ENCODE measurements around the gene CSNK2B.

Gene CSNK2B

GRCh38 chr6:31630177-31630934, 35.5 kb upstream of the CSNK2B start:
- Histone ChIP-seq H3K27me3 (ENCODE audit: control insufficient read depth, insufficient read depth, low read length) (no peaks in the 10 kb centered on the region), H3K4me3 (ENCODE audit: low read length) (no peak overlapping the region), H3K9ac (ENCODE audit: low read length) (no peak overlapping the region), H3K36me3 (ENCODE audit: control insufficient read depth, insufficient read depth, low read length) (peaks cover 73% of the 10 kb centered on the region), H3K4me1 (ENCODE audit: control insufficient read depth, insufficient read depth, low read length) (no peaks in the 10 kb centered on the region), H3K27ac (ENCODE audit: low read depth, low read length) (no peak overlapping the region)

GRCh38 chr6:31631209-31631608, 34.7 kb upstream of the CSNK2B start:
- H3K36me3 ChIP-seq (ENCODE audit: control insufficient read depth, insufficient read depth, low read length), result peaks cover 73% of the 10 kb centered on the region
- no peak overlapping the region for H3K9ac ChIP-seq (ENCODE audit: low read length)

GRCh38 chr6:31631681-31632278, 34.1 kb upstream of the CSNK2B start:
- H3K9ac ChIP-seq (ENCODE audit: low read length), result no peak overlapping the region
- H3K36me3 ChIP-seq (ENCODE audit: control insufficient read depth, insufficient read depth, low read length), result peaks cover 72% of the 10 kb centered on the region
- H3K4me1 ChIP-seq (ENCODE audit: control insufficient read depth, insufficient read depth, low read length), result no peaks in the 10 kb centered on the region
- H3K27ac ChIP-seq (ENCODE audit: low read depth, low read length), result no peak overlapping the region
- H3K27me3 ChIP-seq (ENCODE audit: control insufficient read depth, insufficient read depth, low read length), result no peaks in the 10 kb centered on the region
- H3K4me3 ChIP-seq (ENCODE audit: low read length), result no peak overlapping the region

More at GRCh38 chr6:31631209-31631608, 34.7 kb upstream of the CSNK2B start:
- no peaks in the 10 kb centered on the region for H3K4me1 ChIP-seq (ENCODE audit: control insufficient read depth, insufficient read depth, low read length)
- H3K27ac ChIP-seq (ENCODE audit: low read depth, low read length), result no peak overlapping the region
- no peaks in the 10 kb centered on the region for H3K27me3 ChIP-seq (ENCODE audit: control insufficient read depth, insufficient read depth, low read length)
- no peak overlapping the region for H3K4me3 ChIP-seq (ENCODE audit: low read length)

GRCh38 chr6:31632279-31632946, 33.5 kb upstream of the CSNK2B start:
- Histone ChIP-seq H3K9ac (ENCODE audit: low read length) (no peak overlapping the region), H3K36me3 (ENCODE audit: control insufficient read depth, insufficient read depth, low read length) (peaks cover 70% of the 10 kb centered on the region)

GRCh38 chr6:31633447-31633846, 32.4 kb upstream of the CSNK2B start:
- H3K9ac ChIP-seq (ENCODE audit: low read length), result no peak overlapping the region
- no peaks in the 10 kb centered on the region for H3K27me3 ChIP-seq (ENCODE audit: control insufficient read depth, insufficient read depth, low read length)
- no peak overlapping the region for H3K27ac ChIP-seq (ENCODE audit: low read depth, low read length)
- H3K4me1 ChIP-seq (ENCODE audit: control insufficient read depth, insufficient read depth, low read length), result no peaks in the 10 kb centered on the region
- peaks cover 61% of the 10 kb centered on the region for H3K36me3 ChIP-seq (ENCODE audit: control insufficient read depth, insufficient read depth, low read length)
- H3K4me3 ChIP-seq (ENCODE audit: low read length), result no peak overlapping the region

More at GRCh38 chr6:31632279-31632946, 33.5 kb upstream of the CSNK2B start:
- H3K27ac ChIP-seq (ENCODE audit: low read depth, low read length), result no peak overlapping the region
- no peak overlapping the region for H3K4me3 ChIP-seq (ENCODE audit: low read length)
- H3K4me1 ChIP-seq (ENCODE audit: control insufficient read depth, insufficient read depth, low read length), result no peaks in the 10 kb centered on the region
- no peaks in the 10 kb centered on the region for H3K27me3 ChIP-seq (ENCODE audit: control insufficient read depth, insufficient read depth, low read length)

GRCh38 chr6:31634131-31634530, 31.7 kb upstream of the CSNK2B start:
- H3K4me3 ChIP-seq (ENCODE audit: low read length), result no peak overlapping the region
- no peak overlapping the region for H3K9ac ChIP-seq (ENCODE audit: low read length)
- no peaks in the 10 kb centered on the region for H3K27me3 ChIP-seq (ENCODE audit: control insufficient read depth, insufficient read depth, low read length)
- H3K27ac ChIP-seq (ENCODE audit: low read depth, low read length), result no peak overlapping the region
- peaks cover 56% of the 10 kb centered on the region for H3K36me3 ChIP-seq (ENCODE audit: control insufficient read depth, insufficient read depth, low read length)
- no peaks in the 10 kb centered on the region for H3K4me1 ChIP-seq (ENCODE audit: control insufficient read depth, insufficient read depth, low read length)

- Histone ChIP-seq H3K9ac (ENCODE audit: low read length) (no peak overlapping the region), H3K4me1 (ENCODE audit: control insufficient read depth, insufficient read depth, low read length) (no peaks in the 10 kb centered on the region), H3K4me3 (ENCODE audit: low read length) (no peak overlapping the region), H3K27me3 (ENCODE audit: control insufficient read depth, insufficient read depth, low read length) (no peaks in the 10 kb centered on the region), H3K36me3 (ENCODE audit: control insufficient read depth, insufficient read depth, low read length) (peaks cover 59% of the 10 kb centered on the region), H3K27ac (ENCODE audit: low read depth, low read length) (no peak overlapping the region)
Observed at GRCh38 chr6:31634969-31635575, 30.8 kb upstream of the CSNK2B start.

- H3K27ac ChIP-seq (ENCODE audit: low read depth, low read length), result no peak overlapping the region
- H3K27me3 ChIP-seq (ENCODE audit: control insufficient read depth, insufficient read depth, low read length), result no peaks in the 10 kb centered on the region
- H3K36me3 ChIP-seq (ENCODE audit: control insufficient read depth, insufficient read depth, low read length), result peaks cover 67% of the 10 kb centered on the region
- H3K4me1 ChIP-seq (ENCODE audit: control insufficient read depth, insufficient read depth, low read length), result no peaks in the 10 kb centered on the region
- no peak overlapping the region for H3K4me3 ChIP-seq (ENCODE audit: low read length)
- no peak overlapping the region for H3K9ac ChIP-seq (ENCODE audit: low read length)
Observed at GRCh38 chr6:31636698-31637596, 28.9 kb upstream of the CSNK2B start.

- Histone ChIP-seq H3K36me3 (ENCODE audit: control insufficient read depth, insufficient read depth, low read length) (peaks cover 70% of the 10 kb centered on the region), H3K27ac (ENCODE audit: low read depth, low read length) (no peak overlapping the region), H3K4me1 (ENCODE audit: control insufficient read depth, insufficient read depth, low read length) (no peaks in the 10 kb centered on the region), H3K4me3 (ENCODE audit: low read length) (no peak overlapping the region), H3K9ac (ENCODE audit: low read length) (no peak overlapping the region), H3K27me3 (ENCODE audit: control insufficient read depth, insufficient read depth, low read length) (no peaks in the 10 kb centered on the region)
Observed at GRCh38 chr6:31639043-31639442, 26.8 kb upstream of the CSNK2B start.

GRCh38 chr6:31639449-31639861, 26.4 kb upstream of the CSNK2B start:
- H3K27me3 ChIP-seq (ENCODE audit: control insufficient read depth, insufficient read depth, low read length), result no peaks in the 10 kb centered on the region
- peaks cover 70% of the 10 kb centered on the region for H3K36me3 ChIP-seq (ENCODE audit: control insufficient read depth, insufficient read depth, low read length)
- H3K4me3 ChIP-seq (ENCODE audit: low read length), result no peak overlapping the region
- H3K4me1 ChIP-seq (ENCODE audit: control insufficient read depth, insufficient read depth, low read length), result no peaks in the 10 kb centered on the region
- no peak overlapping the region for H3K27ac ChIP-seq (ENCODE audit: low read depth, low read length)
- no peak overlapping the region for H3K9ac ChIP-seq (ENCODE audit: low read length)

GRCh38 chr6:31640612-31641011, 25.3 kb upstream of the CSNK2B start:
- H3K27me3 ChIP-seq (ENCODE audit: control insufficient read depth, insufficient read depth, low read length), result no peaks in the 10 kb centered on the region
- no peak overlapping the region for H3K9ac ChIP-seq (ENCODE audit: low read length)
- H3K4me3 ChIP-seq (ENCODE audit: low read length), result no peak overlapping the region
- H3K4me1 ChIP-seq (ENCODE audit: control insufficient read depth, insufficient read depth, low read length), result no peaks in the 10 kb centered on the region
- no peak overlapping the region for H3K27ac ChIP-seq (ENCODE audit: low read depth, low read length)
- H3K36me3 ChIP-seq (ENCODE audit: control insufficient read depth, insufficient read depth, low read length), result peaks cover 69% of the 10 kb centered on the region

Measured in rectal smooth muscle tissue (tissue), 1 donor.